Parathyroid adenoma (tissue), 2 donors: ENCODE data around the gene ST3GAL3.

Experiments
- H2AFZ ChIP-seq: fragments of 300-600 bp; sonication (generic); one replicate; pipeline ENCODE4 v1.7.0; 2017; ENCODE audit warnings: antibody characterized with exemption, mild to moderate bottlenecking
- H3K27ac ChIP-seq: fragments of 300-600 bp; sonication (generic); one replicate; pipeline ENCODE4 v1.7.0; 2017
- H3K27me3 ChIP-seq: fragments of 300-600 bp; sonication (generic); one replicate; pipeline ENCODE4 v1.7.0; 2017; ENCODE audit warnings: low read length; ENCODE audit not compliant: control insufficient read depth, insufficient read depth
- H3K36me3 ChIP-seq: fragments of 300-600 bp; sonication (generic); one replicate; pipeline ENCODE4 v1.7.0; 2017; ENCODE audit warnings: low read length; ENCODE audit not compliant: control insufficient read depth, insufficient read depth
- H3K4me1 ChIP-seq: fragments of 300-600 bp; sonication (generic); one replicate; pipeline ENCODE4 v1.7.0; 2017; ENCODE audit warnings: control low read depth
- H3K4me2 ChIP-seq: fragments of 300-600 bp; sonication (generic); one replicate; pipeline ENCODE4 v1.7.0; 2017; ENCODE audit warnings: low read length
- H3K4me3 ChIP-seq: fragments of 300-600 bp; sonication (generic); one replicate; pipeline ENCODE4 v1.7.0; 2017; ENCODE audit warnings: low read depth, low read length
- H3K79me2 ChIP-seq: fragments of 300-600 bp; sonication (generic); one replicate; pipeline ENCODE4 v1.7.0; 2017; ENCODE audit warnings: control low read depth
- H3K9ac ChIP-seq: fragments of 300-600 bp; sonication (generic); one replicate; pipeline ENCODE4 v1.7.0; 2017; ENCODE audit warnings: mild to moderate bottlenecking
- H3K9me3 ChIP-seq: fragments of 300-600 bp; sonication (generic); one replicate; pipeline ENCODE4 v1.7.0; 2017; ENCODE audit warnings: low read length; ENCODE audit not compliant: control insufficient read depth
- CTCF ChIP-seq: fragments of 300-600 bp; sonication (generic); IDR thresholded peaks from one replicate; pipeline ENCODE4 v1.7.0; 2017; ENCODE audit warnings: antibody characterized with exemption, mild to moderate bottlenecking
- donor health status: primary hyperparathyroidism.

The ST3GAL3 gene

GRCh38 chr1:43731867-43732531, 24.7 kb downstream of the ST3GAL3 start:
- no peak for TF ChIP-seq CTCF
- H3K9ac ChIP-seq = no peak overlapping the region
- no peaks in the 10 kb centered on the region for H3K4me1 ChIP-seq
- no peaks in the 10 kb centered on the region for H3K79me2 ChIP-seq
- no peak overlapping the region for H3K4me3 ChIP-seq
- H3K27ac ChIP-seq = no peak overlapping the region
- no peaks in the 10 kb centered on the region for H3K27me3 ChIP-seq
- H3K4me2 ChIP-seq = no peak overlapping the region
- H3K9me3 ChIP-seq = no peaks in the 10 kb centered on the region
- H3K36me3 ChIP-seq = no peaks in the 10 kb centered on the region
- no peak overlapping the region for H2AFZ ChIP-seq

DNA sequence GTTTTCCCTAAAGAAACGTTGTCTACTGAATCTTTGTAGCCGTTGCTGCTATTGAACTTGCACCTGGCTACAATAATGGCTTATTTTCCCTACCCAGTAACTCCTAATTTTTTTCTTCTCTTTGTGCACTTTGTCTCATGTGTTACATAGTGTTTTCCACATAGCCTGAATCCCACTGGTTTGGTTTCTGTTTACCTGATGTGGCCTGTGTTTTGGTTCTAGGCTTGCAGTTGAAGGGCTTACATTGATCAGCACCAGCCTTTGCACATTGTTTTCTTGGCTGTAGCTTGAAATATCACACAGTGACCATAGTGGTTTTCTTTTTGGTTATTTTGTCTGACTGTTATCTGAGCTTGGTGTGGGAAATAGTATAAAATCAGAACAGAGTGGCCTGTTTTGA, 29.5 kb downstream of the ST3GAL3 start:
- no peak overlapping the region for H3K4me2 ChIP-seq
- no peaks in the 10 kb centered on the region for H3K27me3 ChIP-seq
- no peak overlapping the region for H3K9ac ChIP-seq
- no peaks in the 10 kb centered on the region for H3K9me3 ChIP-seq
- no peak overlapping the region for H3K27ac ChIP-seq
- no peaks in the 10 kb centered on the region for H3K36me3 ChIP-seq
- H3K79me2 ChIP-seq = no peaks in the 10 kb centered on the region
- TF ChIP-seq CTCF = no peak
- no peaks in the 10 kb centered on the region for H3K4me1 ChIP-seq
- H3K4me3 ChIP-seq = no peak overlapping the region
- H2AFZ ChIP-seq = no peak overlapping the region

DNA sequence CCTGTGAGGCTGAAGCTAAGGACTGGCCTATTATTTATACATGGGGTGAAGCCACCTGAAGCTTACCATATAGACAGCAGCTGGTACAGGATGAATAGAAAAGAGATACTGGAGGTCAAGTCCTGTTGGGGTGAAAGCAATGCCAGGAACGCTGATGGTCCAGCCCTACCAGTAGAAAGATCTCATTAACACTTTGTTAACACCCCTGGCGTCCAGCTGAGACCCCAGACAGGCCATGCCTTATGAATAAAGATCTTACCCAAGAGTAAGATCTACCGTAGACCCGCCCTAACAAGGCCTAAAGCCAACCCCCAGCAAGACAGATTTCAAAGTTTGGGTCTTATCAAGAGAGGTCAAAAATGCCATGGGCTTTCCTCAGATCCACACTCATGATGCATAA, 34.7 kb downstream of the ST3GAL3 start:
- Histone ChIP-seq H3K36me3 (no peaks in the 10 kb centered on the region), H3K4me1 (no peaks in the 10 kb centered on the region), H3K4me2 (no peak overlapping the region), H3K79me2 (no peaks in the 10 kb centered on the region), H3K27ac (no peak overlapping the region), H3K9ac (no peak overlapping the region), H3K9me3 (no peaks in the 10 kb centered on the region), H3K27me3 (no peaks in the 10 kb centered on the region), H3K4me3 (no peak overlapping the region), H2AFZ (no peak overlapping the region)
- TF ChIP-seq CTCF = no peak

DNA sequence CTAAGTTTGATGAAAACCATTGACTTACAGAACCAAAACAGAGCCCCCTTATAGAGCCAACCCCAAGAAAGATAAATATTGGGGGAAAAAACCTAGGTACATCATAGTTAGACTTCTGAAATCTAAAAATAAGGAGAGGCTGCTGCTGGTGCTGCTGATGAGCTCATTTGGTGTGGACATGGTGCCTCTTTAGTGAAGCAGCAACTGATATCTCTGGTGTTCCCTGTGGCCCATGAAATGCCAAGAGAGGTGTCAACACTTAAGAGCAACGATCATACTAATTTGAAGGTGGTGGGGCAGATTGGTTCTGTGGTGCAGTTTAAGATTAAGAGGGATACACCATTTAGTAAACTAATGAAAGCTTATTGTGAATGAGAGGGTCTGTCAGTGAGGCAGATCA, 35.9 kb downstream of the ST3GAL3 start:
- H2AFZ ChIP-seq = no peak overlapping the region
- no peaks in the 10 kb centered on the region for H3K36me3 ChIP-seq
- H3K4me3 ChIP-seq = no peak overlapping the region
- no peak overlapping the region for H3K27ac ChIP-seq
- H3K4me1 ChIP-seq = no peaks in the 10 kb centered on the region
- H3K79me2 ChIP-seq = no peaks in the 10 kb centered on the region
- H3K9me3 ChIP-seq = no peaks in the 10 kb centered on the region
- H3K4me2 ChIP-seq = no peak overlapping the region
- no peak overlapping the region for H3K9ac ChIP-seq
- no peak for TF ChIP-seq CTCF
- no peaks in the 10 kb centered on the region for H3K27me3 ChIP-seq

DNA sequence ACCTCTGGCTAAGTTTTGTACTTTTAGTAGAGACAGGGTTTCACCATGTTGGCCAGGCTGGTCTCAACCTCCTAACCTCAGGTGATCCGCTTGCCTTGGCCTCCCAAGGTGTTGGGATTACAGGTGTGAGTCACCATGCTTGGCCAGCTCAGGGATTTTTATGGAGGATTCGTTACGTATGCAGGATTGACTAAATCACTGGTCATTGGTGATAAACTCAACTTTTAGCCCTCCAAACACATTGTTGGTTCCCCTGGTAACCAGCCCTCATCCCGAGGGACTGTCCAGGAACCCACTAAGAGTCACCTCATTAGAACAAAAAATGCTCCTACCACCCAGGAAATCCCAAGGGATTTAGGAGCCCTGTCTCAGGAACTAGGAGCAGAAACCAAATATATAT, 40.4 kb downstream of the ST3GAL3 start:
- H3K9me3 ChIP-seq = no peaks in the 10 kb centered on the region
- no peaks in the 10 kb centered on the region for H3K27me3 ChIP-seq
- H3K27ac ChIP-seq = no peak overlapping the region
- no peaks in the 10 kb centered on the region for H3K79me2 ChIP-seq
- H3K4me2 ChIP-seq = no peak overlapping the region
- H3K4me3 ChIP-seq = no peak overlapping the region
- no peaks in the 10 kb centered on the region for H3K36me3 ChIP-seq
- no peak overlapping the region for H3K9ac ChIP-seq
- TF ChIP-seq CTCF = no peak
- H3K4me1 ChIP-seq = no peaks in the 10 kb centered on the region
- no peak overlapping the region for H2AFZ ChIP-seq
